SK-N-SH (cell line): ENCODE results near the gene CANT1. TPM values are rescaled to one million over a fixed set of nuclear protein-coding genes. Genes with fewer than 3 reads are reported as not detected.

ENCODE experiments used
- CTCF ChIA-PET: fragments of 300-600, 350-600 bp; formaldehyde crosslinking; extraction: SDS; loops from one replicate; lab custom pipeline; 2021; lab: Yijun Ruan, JAX
- POLR2A ChIA-PET: fragments of 350-600 bp; sonication (Branson Sonifier 250); formaldehyde crosslinking; extraction: SDS; loops from one replicate; lab custom pipeline; 2020; ENCODE audit warnings: antibody characterized with exemption, inconsistent platforms; lab: Yijun Ruan, JAX
- DNase-seq: peaks from one replicate; pipeline ENCODE4 v3.0.0; 2012
- H2AFZ ChIP-seq: fragments of 200-600 bp; sonication (generic); 2 replicates; pipeline ENCODE4 v1.8.1; 2016; ENCODE audit warnings: antibody characterized with exemption, mild to moderate bottlenecking, low read depth
- H3F3A ChIP-seq: fragments of 200-600 bp; sonication (generic); replicated peaks from 2 replicates; pipeline ENCODE3; 2016; ENCODE audit warnings: antibody characterized with exemption, mild to moderate bottlenecking; ENCODE audit not compliant: insufficient read depth
- H3K27ac ChIP-seq, 2 experiments: fragments of 200-500 bp in 1 of 2; fragments of 200-600 bp in 1 of 2; sonication (Bioruptor generic) in 1 of 2; sonication (generic), shearing (Covaris generic) in 1 of 2; 2 replicates each; pipeline versions ENCODE4 v1.5.1 to v1.6.1; 2014 to 2016; ENCODE audit warnings: low read depth in 2 of 2, inconsistent platforms in 1 of 2, low read length in 1 of 2, mild to moderate bottlenecking in 1 of 2, mixed read lengths in 1 of 2
- H3K27me3 ChIP-seq: fragments of 200-600 bp; sonication (generic), shearing (Covaris generic); 2 replicates; pipeline ENCODE4 v1.6.1; 2016; ENCODE audit warnings: mixed run types; ENCODE audit not compliant: insufficient read depth
- H3K36me3 ChIP-seq, 2 experiments: fragments of 200-500 bp in 1 of 2; fragments of 200-600 bp in 1 of 2; sonication (Bioruptor generic) in 1 of 2; sonication (generic) in 1 of 2; replicated peaks in 1 of 2; 2 replicates each; pipeline versions ENCODE3 to v1.5.1; 2014 to 2016; ENCODE audit warnings: low read length in 1 of 2, mild to moderate bottlenecking in 1 of 2; ENCODE audit not compliant: insufficient read depth in 2 of 2, control insufficient read depth in 1 of 2
- H3K4me1 ChIP-seq, 2 experiments: fragments of 200-500 bp in 1 of 2; fragments of 200-600 bp in 1 of 2; sonication (Bioruptor generic) in 1 of 2; sonication (generic), shearing (Covaris generic) in 1 of 2; 2 replicates each; pipeline versions ENCODE4 v1.5.1 to v1.6.1; 2014 to 2016; ENCODE audit warnings: low read depth in 1 of 2, low read length in 1 of 2, mixed run types in 1 of 2; ENCODE audit not compliant: insufficient read depth in 2 of 2, control insufficient read depth in 1 of 2
- H3K4me2 ChIP-seq: fragments of 200-600 bp; sonication (generic), shearing (Covaris generic); 2 replicates; pipeline ENCODE4 v1.6.1; 2017; ENCODE audit warnings: mixed run types
- H3K4me3 ChIP-seq, 2 experiments: fragments of 200-500 bp in 1 of 2; fragments of 200-600 bp in 1 of 2; sonication (Bioruptor generic) in 1 of 2; sonication (generic), shearing (Covaris generic) in 1 of 2; 2 replicates each; pipeline versions ENCODE4 v1.5.1 to v1.8.1; 2014 to 2016; ENCODE audit warnings: low read depth in 2 of 2, inconsistent platforms in 1 of 2, low read length in 1 of 2, mild to moderate bottlenecking in 1 of 2, mixed read lengths in 1 of 2, moderate library complexity in 1 of 2
- H3K79me2 ChIP-seq: fragments of 200-600 bp; sonication (generic); 2 replicates; pipeline ENCODE4 v1.8.1; 2017; ENCODE audit warnings: mild to moderate bottlenecking; ENCODE audit not compliant: insufficient read depth
- H3K9ac ChIP-seq: fragments of 200-600 bp; sonication (generic); 2 replicates; pipeline ENCODE4 v1.6.1; 2017; ENCODE audit warnings: mixed run types
- H3K9me2 ChIP-seq: fragments of 200-600 bp; sonication (generic); 2 replicates; pipeline ENCODE4 v1.6.1; 2017; ENCODE audit warnings: mixed run types
- H3K9me3 ChIP-seq: fragments of 200-600 bp; sonication (generic); 2 replicates; pipeline ENCODE4 v1.6.1; 2017; ENCODE audit warnings: mixed run types, mild to moderate bottlenecking, moderate library complexity
- H4K20me1 ChIP-seq: fragments of 200-600 bp; sonication (generic); 2 replicates; pipeline ENCODE4 v1.6.1; 2017; ENCODE audit warnings: mild to moderate bottlenecking, mixed run types; ENCODE audit not compliant: insufficient read depth
- CHD2 ChIP-seq: fragments of 150-350 bp; IDR thresholded peaks from 2 replicates; pipeline ENCODE4 v1.6.1; 2018; ENCODE audit warnings: low read length; ENCODE audit not compliant: partially characterized antibody
- ELF1 ChIP-seq: IDR thresholded peaks from 2 replicates; pipeline ENCODE4 v1.4.0; 2012
- EZH2phosphoT487 ChIP-seq: fragments of 200-600 bp; sonication (generic); IDR thresholded peaks from 2 replicates; pipeline ENCODE4 v1.6.1; 2017; ENCODE audit warnings: low read depth, mixed run types, mild to moderate bottlenecking, antibody characterized with exemption, moderate library complexity, borderline replicate concordance
- FOSL2 ChIP-seq: IDR thresholded peaks from 2 replicates; pipeline ENCODE4 v1.4.0; 2012; ENCODE audit warnings: low read depth, mild to moderate bottlenecking, moderate library complexity, borderline replicate concordance
- FOXM1 ChIP-seq: IDR thresholded peaks from 2 replicates; pipeline ENCODE4 v1.4.0; 2012; ENCODE audit warnings: low read depth, mild to moderate bottlenecking
- GATA2 ChIP-seq: sonication (generic); formaldehyde crosslinking; IDR thresholded peaks from 2 replicates; pipeline ENCODE4 v1.5.0; 2020; ENCODE audit warnings: mild to moderate bottlenecking, missing genetic modification reagents
- MXI1 ChIP-seq: IDR thresholded peaks from 2 replicates; pipeline ENCODE4 v1.6.1; 2012; ENCODE audit warnings: mild to moderate bottlenecking, low read depth, low read length, improper control_type of control experiment
- NFIC ChIP-seq: IDR thresholded peaks from 2 replicates; pipeline ENCODE4 v1.4.0; 2012; ENCODE audit warnings: borderline replicate concordance
- NRF1 ChIP-seq: IDR thresholded peaks from 2 replicates; pipeline ENCODE4 v1.6.1; 2012; ENCODE audit warnings: low read depth, mild to moderate bottlenecking, low read length
- PBX3 ChIP-seq: IDR thresholded peaks from 2 replicates; pipeline ENCODE4; 2012
- RXRA ChIP-seq: IDR thresholded peaks from 2 replicates; pipeline ENCODE4 v1.4.0; 2012; ENCODE audit warnings: low read depth, mild to moderate bottlenecking, borderline replicate concordance
- SMC3 ChIP-seq: IDR thresholded peaks from 2 replicates; pipeline ENCODE4 v1.6.1; 2012; ENCODE audit warnings: low read depth, low read length, improper control_type of control experiment
- TEAD4 ChIP-seq: IDR thresholded peaks from 2 replicates; pipeline ENCODE4 v1.4.0; 2012; ENCODE audit warnings: mild to moderate bottlenecking, borderline replicate concordance; ENCODE audit not compliant: insufficient read depth
- YY1 ChIP-seq: IDR thresholded peaks from 2 replicates; pipeline ENCODE4 v1.4.0; 2012; ENCODE audit warnings: low read depth, mild to moderate bottlenecking
- ZBTB33 ChIP-seq: IDR thresholded peaks from 2 replicates; pipeline ENCODE4 v1.4.0; 2012; ENCODE audit warnings: low read depth, borderline replicate concordance
- WGBS: methylation state at CpG from one replicate; pipeline ENCODE4 v1.1.6; 2017; ENCODE audit warnings: low lambda C conversion rate; 5-methylcytosine and 5-hydroxymethylcytosine counted together
- polyA plus RNA-seq, 3 experiments: library from polyadenylated mRNA; depleted of rRNA; stranded (reverse); fragments of >200 nt; gene quantifications; 2 replicates each; pipeline ENCODE4 v1.2.3, GENCODE V29; 2012

The CANT1 gene
- polyA plus RNA-seq, 1 of the 3 experiments (the other 2 are of a cell fraction), result 87.4 TPM

GRCh38 chr17:79002796-79003593 is 6.6 kb downstream of the CANT1 start:
- Histone ChIP-seq H3K4me3 (no peak overlapping the region), H3K27ac (no peak overlapping the region), H2AFZ (no peak overlapping the region), H3K4me1 (peaks cover under 1 to 44% of the 10 kb centered on the region in 2 experiments; a peak in 2 of 4 replicates), H3K9me3 (no peaks in the 10 kb centered on the region), H3K27me3 (no peaks in the 10 kb centered on the region), H3F3A (peaks cover 3% of the 10 kb centered on the region), H4K20me1 (peaks cover 74% of the 10 kb centered on the region), H3K9me2 (no peaks in the 10 kb centered on the region), H3K4me2 (no peak overlapping the region), H3K9ac (no peak overlapping the region), H3K36me3 (peaks cover 1 to 39% of the 10 kb centered on the region in 2 experiments), H3K79me2 (peaks cover 88% of the 10 kb centered on the region)
- TF ChIP-seq EZH2phosphoT487, result no peak
- no peak for TF ChIP-seq MXI1
- no peak for TF ChIP-seq YY1
- TF ChIP-seq PBX3, result no peak
- no peak for TF ChIP-seq NRF1
- TF ChIP-seq FOXM1, result no peak
- 89% methylated on average over 17 of the region's 20 CpGs for WGBS
- POLR2A ChIA-PET, result no interaction called here
- DNase-seq, result no peak
- CTCF ChIA-PET, result interaction anchor here (0.7 to 11.1 kb wide), 8 partner anchors 9 to 137 kb away, joined by 3 to 133 read pairs (median 4); partner anchors contain the start of gene LGALS3BP

- TF ChIP-seq ELF1 (no peak), CHD2 (no peak), TEAD4 (no peak), SMC3 (no peak), RXRA (no peak), GATA2 (CRISPR knock-in tag) (no peak), NFIC (no peak), ZBTB33 (no peak), FOSL2 (no peak), EZH2phosphoT487 (no peak), PBX3 (no peak)
- Histone ChIP-seq H3K9me3 (no peaks in the 10 kb centered on the region), H3K4me2 (no peak overlapping the region), H3K79me2 (peaks cover 87% of the 10 kb centered on the region), H3K9ac (no peak overlapping the region), H3K4me3 (no peak overlapping the region), H2AFZ (no peak overlapping the region), H3F3A (peaks cover 5% of the 10 kb centered on the region), H3K36me3 (peaks cover 7 to 39% of the 10 kb centered on the region in 2 experiments), H3K27ac (no peak overlapping the region), H3K9me2 (no peaks in the 10 kb centered on the region), H3K4me1 (peaks cover 0 to 40% of the 10 kb centered on the region in 2 experiments; a peak in 1 of 4 replicates), H4K20me1 (peaks cover 80% of the 10 kb centered on the region), H3K27me3 (no peaks in the 10 kb centered on the region)
- CTCF ChIA-PET, result interaction anchor here (0.9 to 11.1 kb wide), 4 partner anchors 15 to 136 kb away, joined by 3 to 133 read pairs (median 4); partner anchors contain the start of gene LGALS3BP
- DNase-seq, result no peak
- WGBS, result 98% methylated on average over 12 of the region's 14 CpGs
- POLR2A ChIA-PET, result no interaction called here
Observed at GRCh38 chr17:79002291-79002690, 7.3 kb downstream of the CANT1 start.
